ENCODE measurements around the gene SLCO2B1.

DNA sequence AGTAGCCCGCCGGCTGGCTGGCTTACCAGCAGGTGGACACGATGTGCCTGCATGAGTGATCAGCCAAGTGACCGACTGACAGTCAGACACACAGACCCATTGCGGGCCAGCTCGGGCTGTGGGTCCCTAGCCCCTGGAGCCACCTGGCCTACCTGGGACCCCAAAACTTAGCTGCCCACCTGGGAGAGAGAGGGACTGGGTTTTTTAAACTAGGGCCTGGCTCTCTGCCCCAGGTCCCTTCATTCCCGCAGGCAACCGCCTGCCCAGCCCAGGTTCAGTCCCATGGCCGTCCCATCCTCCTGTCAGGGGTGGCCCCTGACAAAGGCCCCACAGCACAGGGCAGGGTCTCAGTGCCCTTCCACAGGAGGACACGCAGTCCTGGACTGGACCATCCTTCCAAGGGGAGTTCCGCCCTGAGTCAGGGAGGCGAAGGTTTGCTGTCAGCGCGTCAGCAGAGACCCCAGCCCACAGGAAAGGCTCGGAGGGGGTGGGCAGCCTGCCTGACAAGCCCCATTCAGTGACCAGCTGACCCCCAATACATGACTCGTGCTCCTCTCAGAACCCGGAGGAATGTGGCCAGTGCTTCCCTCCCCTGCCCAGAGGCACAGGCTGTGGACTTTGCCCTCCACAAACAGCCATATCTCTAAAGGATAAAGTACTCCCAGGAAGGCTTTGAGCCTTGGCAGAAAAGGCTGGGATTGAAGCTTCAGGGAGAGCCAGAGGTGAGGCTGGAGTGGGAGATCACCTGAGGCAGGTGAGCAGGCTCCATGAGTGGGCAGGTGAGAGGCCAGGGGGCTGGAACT lies 8.4 kb downstream of the SLCO2B1 start:
- TF ChIP-seq, protein P1, sequence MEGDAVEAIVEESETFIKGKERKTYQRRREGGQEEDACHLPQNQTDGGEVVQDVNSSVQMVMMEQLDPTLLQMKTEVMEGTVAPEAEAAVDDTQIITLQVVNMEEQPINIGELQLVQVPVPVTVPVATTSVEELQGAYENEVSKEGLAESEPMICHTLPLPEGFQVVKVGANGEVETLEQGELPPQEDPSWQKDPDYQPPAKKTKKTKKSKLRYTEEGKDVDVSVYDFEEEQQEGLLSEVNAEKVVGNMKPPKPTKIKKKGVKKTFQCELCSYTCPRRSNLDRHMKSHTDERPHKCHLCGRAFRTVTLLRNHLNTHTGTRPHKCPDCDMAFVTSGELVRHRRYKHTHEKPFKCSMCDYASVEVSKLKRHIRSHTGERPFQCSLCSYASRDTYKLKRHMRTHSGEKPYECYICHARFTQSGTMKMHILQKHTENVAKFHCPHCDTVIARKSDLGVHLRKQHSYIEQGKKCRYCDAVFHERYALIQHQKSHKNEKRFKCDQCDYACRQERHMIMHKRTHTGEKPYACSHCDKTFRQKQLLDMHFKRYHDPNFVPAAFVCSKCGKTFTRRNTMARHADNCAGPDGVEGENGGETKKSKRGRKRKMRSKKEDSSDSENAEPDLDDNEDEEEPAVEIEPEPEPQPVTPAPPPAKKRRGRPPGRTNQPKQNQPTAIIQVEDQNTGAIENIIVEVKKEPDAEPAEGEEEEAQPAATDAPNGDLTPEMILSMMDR (IDR thresholded peaks at IDR 0.05), result no peak
- TF ChIP-seq POLR2A (IDR thresholded peaks at IDR 0.05) (no peak), POLR2AphosphoS5 (IDR thresholded peaks at IDR 0.05) (peak in 2 of 3 donors; percentile 56 to 65)
